COLO829 (cell line): ENCODE data around the gene MRAP.
A peak's percentile ranks its signal among the peaks of the same experiment; 100 is the strongest.
"Not testable (repeated sequence)": the region's sequence is repeated elsewhere in the genome, so short reads cannot be mapped to it uniquely, and the experiment has no call there.

ENCODE experiments used
- DNase-seq: peaks from one replicate; pipeline ENCODE4 v3.0.0; 2012; ENCODE audit warnings: low spot score

Gene MRAP

DNA sequence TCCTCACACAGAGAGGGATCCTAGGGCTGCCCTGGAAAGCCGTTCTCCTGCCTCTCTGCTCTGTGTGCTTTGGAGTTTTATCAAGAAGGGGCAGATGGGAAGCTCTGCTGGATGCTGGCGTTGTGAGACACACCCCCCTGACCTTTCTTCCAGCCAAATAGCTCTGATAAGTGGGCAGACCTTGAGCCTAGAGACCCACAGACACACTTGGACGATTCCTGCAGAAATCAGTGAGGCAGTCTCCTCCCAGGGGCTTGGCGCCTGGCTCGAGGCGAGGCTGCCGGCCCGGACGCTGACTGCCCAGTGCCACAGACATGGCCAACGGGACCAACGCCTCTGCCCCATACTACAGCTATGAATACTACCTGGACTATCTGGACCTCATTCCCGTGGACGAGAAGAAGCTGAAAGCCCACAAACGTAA is at the start of gene MRAP:
MRAP (plus strand) TSS at position 198 of the 424 bp plus-strand sequence; CDS start at position 315, 117 bp downstream.
- DNase-seq, result no peak

DNA sequence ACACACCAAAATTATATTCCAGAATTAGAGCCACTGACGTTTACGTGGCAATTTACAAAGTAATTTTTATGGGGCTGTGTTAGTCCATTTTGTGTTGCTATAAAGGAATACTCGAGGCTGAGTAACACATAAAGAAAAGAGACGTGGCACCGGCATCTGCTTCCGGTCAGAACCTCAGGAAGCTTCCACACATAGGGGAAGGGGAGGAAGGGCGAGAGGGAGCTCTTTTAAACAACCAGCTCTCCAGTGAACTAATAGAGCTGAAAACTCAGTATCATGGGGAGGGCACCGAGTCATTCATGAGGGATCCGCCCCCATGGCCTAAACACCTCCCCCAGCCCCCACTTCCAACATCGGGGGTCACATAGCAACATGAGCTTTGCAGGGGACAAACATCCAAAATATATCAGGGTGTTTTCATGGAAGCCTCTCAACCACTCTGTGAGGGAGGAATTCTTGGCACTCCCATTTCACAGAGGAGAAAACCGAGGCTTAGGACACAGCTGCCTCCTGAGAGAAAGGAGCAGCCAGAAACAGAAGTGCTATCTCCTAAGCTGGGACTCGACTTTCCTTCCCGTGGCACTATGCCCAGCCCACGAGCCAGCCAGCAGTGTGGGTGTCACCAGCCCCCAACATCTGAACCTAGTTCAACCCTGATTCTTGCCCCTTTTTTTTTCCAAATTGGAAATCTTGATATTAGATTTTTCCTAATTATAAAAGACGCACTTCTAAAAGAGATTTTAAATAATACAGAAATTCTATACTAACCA is 49.0 kb upstream of the MRAP start:
- DNase-seq, result no peak

DNA sequence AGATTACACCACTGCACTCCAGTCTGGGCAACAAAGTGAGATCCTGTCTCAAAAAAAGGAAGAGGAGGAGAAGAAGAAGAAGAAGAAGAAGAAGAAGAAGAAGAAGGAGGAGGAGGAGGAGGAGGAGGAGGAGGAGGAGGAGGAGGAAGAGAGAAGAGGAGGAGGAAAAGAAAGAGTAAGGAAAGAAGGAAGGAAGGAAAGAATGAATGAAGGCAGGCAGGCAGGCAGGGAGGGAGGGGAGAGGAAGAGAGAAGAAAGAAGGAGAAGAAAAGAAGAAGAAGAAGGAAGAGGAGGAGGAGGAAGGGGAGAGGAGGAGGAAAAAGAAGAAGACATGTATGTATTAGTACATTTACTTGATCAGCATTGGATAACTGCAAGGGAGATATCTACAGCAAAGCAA is 46.5 kb upstream of the MRAP start:
- no peak for DNase-seq

DNA sequence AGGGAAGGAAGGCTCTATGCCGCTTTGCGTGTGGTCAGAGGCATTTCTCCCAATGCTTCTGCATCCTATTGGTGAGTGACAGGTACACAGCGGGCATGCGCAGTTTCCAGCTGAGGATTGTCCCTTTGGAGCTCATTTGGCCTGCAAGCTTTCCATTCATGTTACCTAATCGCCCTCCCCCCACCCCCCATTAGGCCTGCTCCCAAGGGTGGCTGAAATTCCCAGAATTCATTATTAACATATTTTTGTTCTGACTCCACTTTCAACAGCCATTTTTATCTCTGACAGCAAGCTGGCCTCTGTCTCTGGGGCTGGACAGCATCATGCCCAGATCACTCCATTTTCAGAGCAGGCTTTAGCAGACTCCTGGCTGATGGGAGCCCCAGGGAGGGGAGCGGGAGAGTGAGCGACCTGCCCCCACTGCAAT is 45.4 kb upstream of the MRAP start:
- no peak for DNase-seq

DNA sequence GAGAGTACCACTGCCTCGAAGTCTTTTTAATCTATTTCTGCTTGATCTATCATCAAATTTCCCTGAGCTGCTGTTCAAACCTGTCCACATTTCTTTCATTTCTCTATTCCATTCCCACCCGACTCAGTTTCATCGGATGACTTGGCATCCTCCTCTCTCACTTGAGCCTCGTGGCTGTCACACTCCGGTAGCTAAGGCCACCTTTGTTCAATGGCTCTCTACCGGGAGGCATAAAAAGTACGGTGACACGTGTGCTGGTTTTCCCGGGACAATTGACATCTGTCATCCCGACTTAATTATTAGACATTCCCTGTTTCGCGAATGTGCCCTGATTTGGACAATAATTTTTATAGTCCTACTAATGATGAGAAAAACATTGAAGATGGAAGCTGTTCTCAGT is 42.4 kb upstream of the MRAP start:
- no peak for DNase-seq

DNA sequence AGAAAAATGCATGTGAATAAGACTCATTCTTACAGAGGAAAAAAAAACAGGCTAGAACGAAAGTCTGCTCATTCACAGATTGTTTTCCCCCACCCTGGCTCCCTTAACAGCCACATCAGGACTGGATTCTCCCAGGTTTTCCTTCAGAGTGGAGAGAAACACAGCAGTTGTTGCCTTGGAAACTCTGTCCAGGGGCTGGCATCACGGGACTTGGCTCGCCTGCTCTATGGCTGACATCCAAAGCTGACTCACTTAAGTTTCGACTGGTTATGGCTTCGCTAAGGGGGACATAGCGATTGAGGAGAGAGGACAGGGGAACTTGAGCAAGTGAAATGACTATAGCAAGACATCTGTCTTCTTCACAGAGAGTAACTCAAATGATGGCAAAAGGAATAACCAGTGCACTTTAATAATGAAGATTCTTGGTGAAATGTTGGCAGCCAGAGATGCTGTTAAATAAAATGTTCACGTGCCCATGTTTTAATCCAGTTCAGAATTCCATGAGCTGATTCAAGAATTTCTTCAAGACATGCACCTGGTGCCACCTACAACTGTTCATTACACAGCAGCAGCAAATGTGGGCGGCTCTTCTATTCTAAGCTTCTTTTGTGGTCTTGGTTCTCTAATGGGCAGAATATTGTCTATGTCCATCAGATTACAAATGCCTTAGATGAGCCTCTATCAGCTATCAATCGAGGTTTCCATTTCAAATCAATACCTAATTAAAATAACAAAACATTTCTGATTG is 41.6 kb upstream of the MRAP start:
- DNase-seq, result peak; percentile 96

DNA sequence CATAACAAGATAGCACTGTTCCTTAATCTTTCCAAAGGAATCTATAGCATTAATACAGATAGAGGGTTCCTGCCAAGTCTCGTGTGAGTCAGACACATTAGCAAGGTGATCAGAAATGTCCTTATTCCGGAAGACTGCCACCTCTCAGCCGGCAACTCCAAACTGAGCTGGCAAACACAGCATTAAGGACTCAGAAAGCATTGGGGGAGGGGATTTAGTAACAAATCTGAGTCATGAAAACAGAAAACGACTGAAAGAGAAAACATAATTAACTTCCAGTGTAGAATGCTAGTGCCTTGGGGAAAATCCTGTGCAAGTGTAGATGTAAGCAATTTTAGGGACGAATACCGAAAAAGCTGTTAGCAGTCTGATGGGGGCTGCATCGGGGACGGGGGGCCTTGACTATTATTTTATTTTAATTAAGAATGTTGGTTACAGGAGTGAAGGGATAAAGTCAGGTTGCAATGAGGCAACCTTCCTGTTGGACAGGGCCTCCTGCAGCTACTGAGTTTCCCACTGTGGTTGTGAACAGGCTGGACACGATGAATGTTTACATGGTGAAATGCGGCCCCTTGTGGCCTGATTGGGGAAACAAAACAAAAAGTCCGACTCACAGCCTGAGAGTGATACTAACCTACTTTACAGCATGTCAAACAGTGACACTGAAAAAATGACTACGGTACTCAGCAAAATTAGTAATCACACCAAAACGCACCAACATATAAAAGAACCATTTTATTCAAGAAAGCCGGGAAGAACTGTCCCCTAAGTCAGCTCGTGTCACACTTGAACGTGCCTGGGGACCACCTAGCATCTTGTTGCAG is 40.5 kb upstream of the MRAP start:
- peak; percentile 83 for DNase-seq

DNA sequence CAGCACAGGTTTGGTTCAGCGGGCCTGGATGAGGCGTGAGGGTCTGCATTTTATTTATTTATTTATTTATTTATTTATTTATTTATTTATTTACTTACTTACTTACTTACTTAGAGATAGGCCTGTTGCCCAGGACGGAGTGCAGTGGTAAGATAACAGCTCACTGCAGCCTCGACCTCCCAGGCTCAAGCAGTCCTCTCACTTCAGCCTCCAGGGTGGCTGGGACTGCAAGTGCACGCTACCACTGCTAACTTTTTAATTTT is 39.9 kb upstream of the MRAP start:
- DNase-seq, result not testable (repeated sequence)

DNA sequence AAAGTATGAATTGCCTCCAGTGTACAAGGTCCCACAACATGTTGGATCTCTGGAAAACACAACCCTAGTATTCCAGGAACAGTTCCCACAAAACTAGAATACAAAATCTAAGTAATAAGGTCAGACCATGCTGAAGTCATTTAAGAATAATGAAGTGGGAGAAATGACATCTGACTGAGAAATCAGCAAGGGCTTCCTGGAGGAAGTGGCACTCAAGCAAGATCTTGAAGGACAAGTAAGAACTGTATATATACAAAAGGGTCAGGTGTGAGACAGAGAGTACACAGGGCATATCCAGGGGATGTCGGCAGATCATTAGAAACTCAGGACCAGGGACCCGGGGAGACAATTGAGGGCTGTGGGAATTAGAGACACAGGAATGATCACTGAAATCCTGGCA is 38.5 kb upstream of the MRAP start:
- no peak for DNase-seq

DNA sequence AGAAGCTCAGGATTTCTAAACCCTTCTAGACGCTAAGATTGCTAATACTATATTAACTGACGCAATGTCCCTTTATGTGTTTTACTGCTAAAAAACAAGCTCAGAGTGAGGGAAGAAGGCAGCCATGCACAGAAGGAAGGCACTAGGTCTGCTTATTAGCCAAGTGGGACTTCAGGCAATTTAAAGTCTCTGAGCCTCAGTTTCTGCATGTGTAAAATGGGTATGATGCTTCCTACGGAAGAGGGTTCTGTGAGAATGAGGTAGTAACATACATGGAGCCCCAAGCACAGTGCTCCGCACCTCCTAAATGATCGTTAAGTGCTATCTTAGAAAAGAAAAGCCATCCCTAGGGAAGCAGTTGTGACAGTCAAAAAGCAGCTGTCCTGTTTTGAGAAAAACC is 36.7 kb upstream of the MRAP start:
- no peak for DNase-seq

DNA sequence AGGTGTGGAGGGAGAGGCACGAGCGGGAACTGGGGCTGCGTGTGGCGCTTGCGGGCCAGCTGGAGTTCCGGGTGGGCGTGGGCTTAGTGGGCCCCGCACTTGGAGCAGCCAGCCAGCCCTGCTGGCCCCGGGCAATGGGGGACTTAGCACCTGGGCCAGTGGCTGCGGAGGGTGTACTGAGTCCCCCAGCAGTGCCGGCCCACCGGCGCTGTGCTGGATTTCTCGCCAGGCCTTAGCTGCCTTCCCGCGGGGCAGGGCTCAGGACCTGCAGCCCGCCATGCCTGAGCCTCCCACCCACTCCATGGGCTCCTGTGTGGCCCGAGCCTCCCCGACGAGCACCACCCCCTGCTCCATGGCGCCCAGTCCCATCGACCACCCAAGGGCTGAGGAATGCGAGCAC is 33.3 kb upstream of the MRAP start:
- DNase-seq, result not testable (repeated sequence)

DNA sequence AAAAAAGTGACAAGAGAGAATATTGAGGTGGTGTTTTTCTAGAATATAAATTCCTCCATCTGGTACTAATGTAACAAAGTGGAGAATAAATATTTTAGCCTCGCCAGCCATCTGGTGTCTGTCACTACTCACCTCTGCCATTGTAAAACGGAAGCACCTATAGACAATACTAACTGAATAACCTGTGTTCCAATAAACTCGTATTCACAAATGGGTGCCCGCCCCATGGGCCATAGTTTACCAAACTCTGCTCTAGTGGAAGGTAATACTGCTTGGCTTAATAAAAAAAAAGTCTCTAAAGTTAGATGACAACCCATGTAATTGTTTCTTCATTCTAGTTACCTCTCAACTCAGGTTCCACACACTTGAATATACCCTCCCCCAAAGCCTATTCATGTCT is 27.9 kb upstream of the MRAP start:
- DNase-seq, result no peak

DNA sequence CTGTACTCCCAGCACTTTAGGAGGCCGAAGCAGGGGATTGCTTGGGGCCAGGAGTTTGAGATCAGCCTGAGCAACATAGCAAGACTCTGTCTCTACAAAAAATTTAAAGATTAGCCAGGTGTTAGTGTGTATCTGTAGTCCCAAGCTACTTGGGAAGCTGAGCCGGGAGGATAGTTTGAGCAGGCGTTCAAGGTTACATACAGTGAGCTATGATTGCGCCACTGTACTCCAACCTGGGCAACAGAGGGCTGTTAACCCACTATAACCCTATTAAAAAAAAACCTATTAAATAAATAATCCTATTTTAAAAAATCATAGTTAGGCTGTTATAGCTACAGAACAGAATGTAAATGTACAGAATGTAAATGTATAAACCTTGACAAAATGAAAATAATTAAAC is 22.0 kb upstream of the MRAP start:
- DNase-seq, result no peak

DNA sequence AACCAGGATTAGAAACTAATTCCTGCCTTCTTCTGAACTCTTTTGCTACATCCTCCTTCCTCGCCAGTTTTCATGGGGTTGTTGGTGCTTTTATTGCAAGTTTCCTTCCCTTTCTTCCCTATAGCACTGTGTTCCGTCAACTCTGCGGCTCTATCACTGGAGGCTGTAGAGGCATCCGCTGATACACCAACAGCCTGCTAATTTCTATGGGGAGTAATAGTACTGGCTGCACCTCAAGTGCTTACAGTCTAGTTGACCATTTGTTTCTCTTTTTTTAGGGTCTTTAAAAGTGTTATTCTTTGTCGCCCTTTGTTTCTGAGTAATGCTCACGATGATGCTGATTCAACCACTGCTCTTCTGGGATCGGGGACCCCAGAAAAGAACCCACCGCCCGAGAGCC is 20.6 kb upstream of the MRAP start:
- no peak for DNase-seq

DNA sequence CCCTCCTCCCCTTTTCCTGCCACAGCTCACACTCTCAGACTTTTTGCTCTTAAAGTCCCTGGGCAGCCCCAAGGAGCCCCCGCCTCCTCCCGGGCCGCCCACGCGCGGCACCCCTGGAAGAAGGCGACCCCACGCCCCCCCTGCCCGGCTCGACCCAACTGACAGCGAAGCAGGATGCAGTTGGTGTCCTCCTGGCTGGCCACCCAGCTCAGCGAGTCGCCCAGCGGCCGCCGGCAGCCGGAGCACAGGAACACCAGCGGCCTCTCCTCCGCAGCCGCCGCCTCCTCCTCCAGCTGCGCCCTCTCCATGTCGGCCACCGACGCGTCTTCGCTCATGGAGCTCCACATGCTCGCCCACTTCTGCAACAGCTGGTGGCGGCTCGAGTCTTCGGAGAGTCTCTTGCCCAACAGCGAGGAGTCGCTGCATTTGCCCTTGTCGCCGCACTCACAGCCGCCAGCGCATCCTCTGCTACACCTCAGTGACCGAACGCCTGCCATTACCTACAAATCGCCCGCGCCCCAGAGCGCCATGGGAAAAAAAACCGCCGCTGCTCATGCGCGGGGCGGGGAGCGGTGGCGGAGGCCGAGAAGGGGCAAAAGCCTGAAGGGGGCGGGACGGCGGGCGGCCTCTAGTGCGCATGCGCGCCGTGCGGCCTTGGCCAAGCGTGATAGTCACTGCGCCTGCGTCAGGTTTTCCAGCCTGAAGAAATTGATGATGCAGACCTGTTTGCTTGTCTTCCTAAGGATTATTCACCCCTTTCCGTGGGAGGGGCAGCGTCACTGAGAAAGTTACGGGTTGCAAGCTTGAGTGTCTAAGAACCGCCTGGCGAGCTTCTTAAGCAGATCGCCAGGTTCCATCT is 19.9 kb upstream of the MRAP start, which contains the start of gene MIS18A:
MIS18A (minus strand) TSS at position 532 of the 859 bp plus-strand sequence; CDS start at position 497, 35 bp downstream.
- DNase-seq, result peak; percentile 96

DNA sequence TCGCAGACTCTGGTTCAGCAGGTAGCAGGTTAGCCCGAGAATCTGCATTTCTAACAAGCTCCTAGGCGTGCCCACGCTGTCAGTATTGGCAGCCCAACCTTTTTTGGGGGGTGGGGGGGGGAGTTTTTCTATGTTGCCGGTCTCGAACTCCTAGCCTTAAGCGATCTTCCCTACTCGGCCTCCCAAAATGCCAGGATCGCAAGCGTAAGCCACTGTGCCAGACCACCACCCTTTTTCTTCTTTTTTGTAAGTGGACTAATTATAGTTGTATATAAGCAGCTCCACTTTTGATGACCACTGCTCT is 19.3 kb upstream of the MRAP start:
- DNase-seq, result no peak

DNA sequence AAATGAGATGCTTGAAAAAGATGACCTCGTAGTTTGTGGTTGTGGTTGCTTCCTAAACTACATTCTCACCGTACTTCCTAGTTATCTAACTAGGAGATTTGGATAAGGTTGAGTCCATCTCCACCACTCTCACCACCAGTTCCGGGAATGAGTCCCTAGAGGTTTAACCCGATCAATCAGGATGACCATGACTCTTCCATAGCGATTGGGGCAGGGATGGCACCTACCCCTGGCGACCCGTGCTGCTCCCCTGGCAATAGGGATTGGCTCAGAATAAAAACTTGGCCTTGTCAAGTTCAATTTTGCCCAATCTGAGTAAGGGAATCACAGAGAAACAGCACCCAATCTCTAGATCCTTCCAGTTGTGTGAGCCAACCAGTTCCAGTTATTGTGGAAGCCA is 17.1 kb upstream of the MRAP start:
- no peak for DNase-seq

DNA sequence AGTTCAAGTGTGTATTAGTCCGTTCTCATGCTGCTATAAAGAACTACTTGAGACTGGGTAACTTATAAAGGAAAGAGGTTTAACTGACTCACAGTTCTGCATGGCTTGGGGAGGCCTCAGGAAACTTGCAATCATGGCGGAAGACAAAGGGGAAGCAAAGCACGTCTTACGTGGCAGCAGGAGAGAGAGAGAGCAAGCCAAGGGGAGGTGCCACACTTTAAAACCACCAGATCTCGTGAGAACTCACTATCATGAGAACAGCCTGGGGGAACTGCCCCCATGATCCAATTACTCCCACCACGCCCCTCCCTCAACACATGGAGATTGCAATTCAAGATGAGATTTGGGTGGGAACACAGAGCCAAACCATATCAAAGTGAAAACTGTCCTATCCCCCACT is 15.7 kb upstream of the MRAP start:
- DNase-seq, result no peak

DNA sequence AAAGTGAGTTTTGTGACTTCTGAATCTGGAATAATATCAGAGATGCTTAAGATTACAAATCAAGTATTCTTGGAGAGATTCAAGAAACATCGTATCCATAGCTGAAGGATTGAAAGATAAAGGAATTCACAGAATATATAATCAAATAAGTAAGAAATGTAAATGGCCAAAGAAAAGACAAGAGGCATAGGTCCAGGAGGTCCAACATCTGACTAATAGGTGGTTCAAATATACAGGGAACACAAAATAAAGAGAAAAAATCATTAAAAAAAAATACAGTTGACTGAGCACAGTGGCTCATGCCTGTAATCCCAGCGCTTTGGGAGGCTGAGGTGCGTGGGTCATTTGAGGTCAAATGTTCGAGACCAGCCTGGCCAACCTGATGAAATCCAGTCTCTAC is 13.2 kb upstream of the MRAP start:
- DNase-seq, result no peak

DNA sequence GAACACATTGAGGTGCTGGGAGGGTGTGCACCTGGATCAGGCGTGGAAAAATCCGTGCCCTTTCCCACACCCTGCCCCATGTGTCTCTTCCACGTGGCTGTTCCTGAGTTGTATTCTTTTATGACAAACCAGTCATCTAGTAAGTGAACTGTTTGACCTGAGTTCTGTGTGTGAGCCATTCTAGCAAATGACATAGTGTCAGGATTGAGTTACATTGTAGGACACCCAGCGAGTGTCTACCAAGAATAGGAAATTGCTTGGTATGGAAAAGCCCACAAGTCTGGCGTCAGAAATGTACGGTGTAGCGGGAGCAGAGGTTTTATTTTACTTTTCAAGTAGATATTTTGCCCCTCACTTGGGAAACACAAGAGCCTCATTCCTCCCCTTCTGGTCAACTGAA is 1.2 kb upstream of the MRAP start:
- no peak for DNase-seq

DNA sequence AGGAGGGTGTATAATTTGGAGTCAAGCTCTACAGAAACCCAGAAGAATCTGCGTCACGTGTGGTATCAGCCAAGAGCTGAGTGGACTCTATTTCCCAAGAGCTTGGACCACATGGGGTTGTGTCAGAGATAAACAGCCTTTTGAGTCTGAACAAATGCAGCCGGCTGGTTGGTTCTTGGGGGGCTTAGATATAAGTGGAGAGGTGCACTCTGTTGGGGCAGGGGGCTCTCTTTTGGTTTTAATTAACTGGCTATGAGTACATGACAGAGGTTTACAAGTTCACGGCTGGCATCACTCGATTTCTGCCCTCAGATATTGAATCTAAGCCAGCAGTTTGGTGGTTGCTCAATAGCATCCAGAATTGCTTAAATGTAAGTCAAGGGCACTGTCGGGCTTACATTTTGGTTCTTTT is 501 bp upstream of the MRAP start:
- DNase-seq, result no peak

DNA sequence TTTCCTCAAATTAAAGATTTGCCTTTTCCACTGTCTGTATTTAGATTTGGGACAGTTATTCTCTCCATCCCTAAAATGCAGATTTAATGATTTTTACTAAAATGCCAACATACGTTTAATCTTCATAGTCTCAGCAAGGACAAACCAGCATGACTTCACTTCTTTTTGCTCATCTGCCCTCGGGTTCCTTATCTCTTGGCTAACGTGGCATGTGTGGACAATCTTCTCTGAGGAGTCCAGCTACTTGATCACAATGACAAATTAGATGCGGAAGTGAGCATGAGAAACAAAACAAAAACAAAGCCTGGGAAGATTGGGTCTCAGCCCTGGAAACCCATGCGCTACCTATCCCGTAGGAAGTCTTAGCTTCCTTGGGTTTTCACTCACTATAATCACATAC is 1.0 kb downstream of the MRAP start:
- DNase-seq, result no peak
